ENCODE data around the gene MPP7.

The MPP7 gene

GRCh38 chr10:28304032-28304571, 1.2 kb upstream of the MPP7 start:
- DNase-seq: no peak

- DNase-seq: peak in 1 of 2 donors; percentile 16
These were observed 739 bp downstream of the MPP7 start for GRCh38 chr10:28302012-28302637.

GRCh38 chr10:28300027-28300426, 2.8 kb downstream of the MPP7 start:
- DNase-seq: no peak

GRCh38 chr10:28298951-28299350, 3.9 kb downstream of the MPP7 start:
- no peak for DNase-seq

- DNase-seq: no peak
These were observed 6.8 kb downstream of the MPP7 start for GRCh38 chr10:28296023-28296422.

GRCh38 chr10:28295336-28295735, 7.5 kb downstream of the MPP7 start:
- no peak for DNase-seq

GRCh38 chr10:28294809-28295208, 8.1 kb downstream of the MPP7 start:
- no peak for DNase-seq

GRCh38 chr10:28294169-28294532, 8.7 kb downstream of the MPP7 start:
- DNase-seq: no peak

GRCh38 chr10:28293236-28294168, 9.4 kb downstream of the MPP7 start:
- peak; percentile 49 to 50 for DNase-seq

GRCh38 chr10:28291881-28292297, 11.0 kb downstream of the MPP7 start:
- DNase-seq: peak; percentile 55 to 72

- DNase-seq: no peak
These were observed 17.0 kb downstream of the MPP7 start for GRCh38 chr10:28285816-28286215.

GRCh38 chr10:28284126-28284525, 18.7 kb downstream of the MPP7 start:
- DNase-seq: no peak

- no peak for DNase-seq
These were observed 19.6 kb downstream of the MPP7 start for GRCh38 chr10:28283251-28283650.

- DNase-seq: no peak
These were observed 20.5 kb downstream of the MPP7 start for GRCh38 chr10:28282336-28282735.

GRCh38 chr10:28281726-28282315, 21.0 kb downstream of the MPP7 start:
- no peak for DNase-seq

- DNase-seq: no peak
These were observed 22.2 kb downstream of the MPP7 start for GRCh38 chr10:28280652-28281051.

- no peak for DNase-seq
These were observed 23.0 kb downstream of the MPP7 start for GRCh38 chr10:28279878-28280277.

GRCh38 chr10:28278842-28279241, 24.0 kb downstream of the MPP7 start:
- no peak for DNase-seq

- no peak for DNase-seq
These were observed 26.5 kb downstream of the MPP7 start for GRCh38 chr10:28276384-28276783.

GRCh38 chr10:28274475-28274874, 28.4 kb downstream of the MPP7 start:
- no peak for DNase-seq

- DNase-seq: no peak
These were observed 29.5 kb downstream of the MPP7 start for GRCh38 chr10:28273343-28273742.

- no peak for DNase-seq
These were observed 32.9 kb downstream of the MPP7 start for GRCh38 chr10:28269842-28270456.
